Activated T-helper 17 cell treated with anti-CD3 and anti-CD28 coated beads, Interleukin-2, amount 50 U/mL, for 72 hours (primary cell): ENCODE results near the gene CCDC93. TPM values are rescaled to one million over a fixed set of nuclear protein-coding genes. Genes with fewer than 3 reads are reported as not detected.

ENCODE experiments used
- ATAC-seq: fragments of 150-1000 bp; cut with Tn5 transposase; replicated peaks from 2 replicates; pipeline ENCODE4 v1.10.0; 2021; ENCODE audit warnings: mild to moderate bottlenecking, moderate library complexity
- H3K27ac Mint-ChIP-seq: one replicate; pipeline ENCODE4 v1.8.0; 2022; ENCODE audit warnings: mixed read lengths
- H3K27me3 Mint-ChIP-seq: one replicate; pipeline ENCODE4 v1.8.0; 2022; ENCODE audit warnings: mixed read lengths
- H3K36me3 Mint-ChIP-seq: one replicate; pipeline ENCODE4 v1.8.0; 2022; ENCODE audit warnings: low read depth, mild to moderate bottlenecking, mixed read lengths
- H3K4me1 Mint-ChIP-seq: one replicate; pipeline ENCODE4 v1.8.0; 2022; ENCODE audit warnings: mixed read lengths
- H3K4me3 Mint-ChIP-seq: one replicate; pipeline ENCODE4 v1.8.0; 2022; ENCODE audit warnings: mild to moderate bottlenecking, mixed read lengths
- H3K9me3 Mint-ChIP-seq: one replicate; pipeline ENCODE4 v1.8.0; 2022; ENCODE audit warnings: mixed read lengths
- total RNA-seq, 2 donors: library from RNA; stranded (reverse); gene quantifications; one replicate each; pipeline ENCODE4 v1.2.3, GENCODE V29; 2022

CCDC93 gene
- total RNA-seq, 2 donors from 2014 or later: 30.6 to 43.6 TPM

DNA sequence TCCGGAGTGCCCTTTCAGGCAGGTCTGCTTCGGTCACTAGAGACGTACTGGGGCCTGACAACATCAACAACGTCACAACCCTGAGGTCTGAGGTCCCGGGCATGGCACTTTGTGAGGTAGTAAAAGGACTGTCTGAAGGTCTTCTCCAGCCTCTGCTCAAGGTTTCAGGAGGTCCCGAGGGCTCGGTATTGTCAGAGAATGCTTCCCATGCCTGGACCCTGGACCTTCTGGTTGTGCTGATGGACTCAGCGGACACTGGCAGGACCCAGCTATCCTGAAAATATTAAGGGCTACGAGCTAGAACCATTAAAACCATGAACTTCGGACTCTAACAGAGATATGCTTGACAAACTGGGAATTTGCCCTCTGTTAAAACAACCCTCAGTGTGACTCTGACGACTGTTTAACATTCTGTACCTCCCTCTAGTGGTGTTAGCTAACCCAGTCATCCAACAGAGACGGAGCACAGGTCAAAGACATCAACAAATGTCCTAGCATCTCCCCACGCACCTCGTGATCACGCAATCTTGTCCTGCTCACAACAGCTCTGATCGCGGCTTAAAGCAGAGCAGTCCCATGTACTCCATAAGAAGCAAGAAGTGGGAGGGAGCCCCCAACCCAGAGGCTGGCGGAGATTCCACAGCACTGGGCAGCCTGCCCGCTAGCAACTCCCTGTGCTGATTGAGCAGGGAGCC, 96.5 kb downstream of the CCDC93 start:
- Mint-ChIP-seq H3K36me3 (peaks cover 77% of the 10 kb centered on the region), H3K4me3 (no peak overlapping the region), H3K9me3 (peaks cover 10% of the 10 kb centered on the region), H3K4me1 (no peaks in the 10 kb centered on the region), H3K27me3 (no peaks in the 10 kb centered on the region), H3K27ac (no peak overlapping the region)
- ATAC-seq: no peak

DNA sequence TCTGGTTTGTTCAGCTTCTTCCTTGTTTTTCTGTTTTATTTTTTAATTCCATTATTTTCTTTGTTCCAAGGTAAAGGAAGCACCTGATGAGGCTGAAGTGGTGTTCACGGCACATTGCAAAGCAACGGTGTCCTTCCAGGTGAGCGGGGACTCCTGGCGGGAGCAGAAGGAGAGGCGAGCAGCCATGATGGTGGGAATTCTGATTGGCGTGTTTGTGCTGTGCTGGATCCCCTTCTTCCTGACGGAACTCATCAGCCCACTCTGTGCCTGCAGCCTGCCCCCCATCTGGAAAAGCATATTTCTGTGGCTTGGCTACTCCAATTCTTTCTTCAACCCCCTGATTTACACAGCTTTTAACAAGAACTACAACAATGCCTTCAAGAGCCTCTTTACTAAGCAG, 110.9 kb downstream of the CCDC93 start:
- Mint-ChIP-seq H3K4me3 (no peak overlapping the region), H3K27me3 (peaks cover 5% of the 10 kb centered on the region), H3K36me3 (no peaks in the 10 kb centered on the region), H3K4me1 (no peaks in the 10 kb centered on the region), H3K9me3 (peaks cover 5% of the 10 kb centered on the region), H3K27ac (no peak overlapping the region)
- ATAC-seq: no peak

DNA sequence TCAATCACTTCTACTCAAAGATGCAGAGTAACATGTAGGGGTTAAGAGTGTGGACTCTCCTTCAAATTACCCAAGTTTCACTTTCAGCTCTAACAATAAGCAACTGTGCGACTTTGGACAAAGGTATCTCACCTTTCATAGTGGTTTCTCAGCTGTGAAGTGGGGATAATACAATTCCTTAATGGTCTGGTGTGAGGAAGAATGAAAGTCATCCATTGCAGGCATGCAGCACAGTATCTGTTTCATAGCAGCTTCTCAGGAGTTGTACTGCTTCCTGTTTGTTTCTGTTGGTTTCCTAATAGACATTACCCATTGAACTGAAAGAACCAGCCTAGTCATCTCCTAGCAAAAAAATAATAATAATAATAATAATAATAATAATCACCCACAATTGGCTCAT, 125.0 kb downstream of the CCDC93 start:
- Mint-ChIP-seq H3K27me3 (peaks cover 6% of the 10 kb centered on the region), H3K27ac (no peak overlapping the region), H3K4me3 (no peak overlapping the region), H3K9me3 (no peaks in the 10 kb centered on the region), H3K36me3 (no peaks in the 10 kb centered on the region), H3K4me1 (no peaks in the 10 kb centered on the region)
- ATAC-seq: no peak

DNA sequence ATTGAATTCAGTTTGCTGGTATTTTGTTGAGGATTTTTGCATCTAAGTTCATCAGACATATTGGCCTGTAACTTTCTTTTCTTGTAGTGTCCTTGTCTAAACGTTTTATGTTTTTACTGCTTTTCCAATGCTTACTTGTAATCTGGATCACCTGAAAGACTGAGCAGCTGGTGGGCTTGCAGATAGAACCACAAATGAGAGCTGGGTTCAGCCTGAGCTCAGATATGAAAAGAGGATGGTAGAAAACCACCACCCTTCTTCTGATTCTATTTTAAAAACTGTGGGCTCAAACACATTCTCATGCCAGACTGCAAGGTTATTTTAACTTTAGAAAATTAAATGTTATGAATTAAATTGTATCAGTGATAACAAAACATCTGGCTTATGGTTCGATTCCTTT, 128.6 kb downstream of the CCDC93 start:
- Mint-ChIP-seq H3K4me1 (no peaks in the 10 kb centered on the region), H3K27ac (no peak overlapping the region), H3K27me3 (peaks cover 8% of the 10 kb centered on the region)

DNA sequence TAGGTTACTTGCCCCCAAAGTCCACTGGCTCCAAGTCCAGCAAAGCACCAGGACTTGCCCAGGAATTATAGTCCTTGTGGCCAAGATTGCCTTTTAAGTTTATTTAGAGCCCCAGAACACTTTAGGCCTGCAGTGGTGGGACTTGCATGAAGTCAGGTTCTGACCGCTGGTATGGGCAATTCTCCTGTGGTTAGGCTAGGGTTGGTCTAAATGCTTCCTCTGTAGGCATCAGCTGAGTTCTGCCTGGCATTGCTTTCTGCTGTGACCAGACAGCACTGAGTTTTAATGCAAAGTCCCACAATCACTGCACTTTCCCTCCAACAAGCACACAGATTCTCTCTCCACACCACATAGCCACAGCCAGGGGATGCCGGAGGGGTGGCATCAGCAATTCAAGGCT, 134.9 kb downstream of the CCDC93 start:
- Mint-ChIP-seq H3K27ac (no peak overlapping the region), H3K36me3 (no peaks in the 10 kb centered on the region), H3K4me3 (no peak overlapping the region), H3K9me3 (peaks cover 10% of the 10 kb centered on the region), H3K27me3 (peaks cover 40% of the 10 kb centered on the region), H3K4me1 (no peaks in the 10 kb centered on the region)
- ATAC-seq: no peak

More for the DNA sequence above, 128.6 kb downstream of the CCDC93 start:
- H3K4me3 Mint-ChIP-seq: no peak overlapping the region
- H3K36me3 Mint-ChIP-seq: no peaks in the 10 kb centered on the region
- peaks cover 5% of the 10 kb centered on the region for H3K9me3 Mint-ChIP-seq
- ATAC-seq: no peak

DNA sequence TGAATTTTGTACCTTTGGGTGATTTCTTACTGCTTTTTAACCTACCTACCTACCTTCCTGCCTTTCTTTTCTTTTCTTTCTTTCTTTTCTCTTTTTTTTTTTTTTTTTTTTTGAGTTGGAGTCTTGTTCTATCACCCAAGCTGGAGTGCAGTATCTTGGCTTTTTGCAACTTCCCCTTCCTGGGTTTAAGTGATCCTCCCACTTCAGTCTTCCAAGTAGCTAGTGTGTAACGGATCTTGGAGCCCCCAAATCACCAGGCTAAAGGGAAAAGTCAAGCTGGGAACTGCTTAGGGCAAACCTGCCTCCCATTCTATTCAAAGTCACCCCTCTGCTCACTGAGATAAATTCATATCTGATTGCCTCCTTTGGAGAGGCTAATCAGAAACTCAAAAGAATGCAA, 138.1 kb downstream of the CCDC93 start:
- Mint-ChIP-seq H3K4me3 (no peak overlapping the region), H3K4me1 (no peaks in the 10 kb centered on the region), H3K27ac (no peak overlapping the region), H3K9me3 (peaks cover 5% of the 10 kb centered on the region), H3K36me3 (no peaks in the 10 kb centered on the region), H3K27me3 (peaks cover 36% of the 10 kb centered on the region)
- no peak for ATAC-seq

Other genes with a start within 250 kb of the CCDC93 start
- 100 to 1,000 TPM in 1 of 2 donors, 10 to 100 TPM in 1; 93.9 to 115 TPM for gene DDX18, start 199.4 kb downstream of the CCDC93 start, total RNA-seq
- 100 to 1,000 TPM in 1 of 2 donors, 10 to 100 TPM in 1; 75.4 to 309 TPM for gene INSIG2, start 74.4 kb upstream of the CCDC93 start, total RNA-seq